ENCODE results near the gene SYNE2.

SYNE2 gene

GRCh38 chr14:64217308-64217707 lies 364.5 kb downstream of the SYNE2 start:
- DNase-seq (ENCODE audit: low spot score) = no peak

- DNase-seq (ENCODE audit: low spot score) = no peak
These were observed 365.0 kb downstream of the SYNE2 start for GRCh38 chr14:64217834-64218233.

- peak; percentile 49 for DNase-seq (ENCODE audit: low spot score)
These were observed 365.8 kb downstream of the SYNE2 start for GRCh38 chr14:64218344-64219240.

- no peak for DNase-seq (ENCODE audit: low spot score)
These were observed 367.3 kb downstream of the SYNE2 start for GRCh38 chr14:64220056-64220455.

GRCh38 chr14:64220466-64220865 lies 367.7 kb downstream of the SYNE2 start:
- DNase-seq (ENCODE audit: low spot score) = no peak

- DNase-seq (ENCODE audit: low spot score) = no peak
These were observed 368.7 kb downstream of the SYNE2 start for GRCh38 chr14:64221391-64222003.

GRCh38 chr14:64225151-64225757 lies 372.4 kb downstream of the SYNE2 start:
- DNase-seq (ENCODE audit: low spot score) = no peak

- no peak for DNase-seq (ENCODE audit: low spot score)
These were observed 375.1 kb downstream of the SYNE2 start for GRCh38 chr14:64227856-64228255.

GRCh38 chr14:64229489-64229888 lies 376.7 kb downstream of the SYNE2 start:
- no peak for DNase-seq (ENCODE audit: low spot score)

- DNase-seq (ENCODE audit: low spot score) = peak; percentile 45
These were observed 379.5 kb downstream of the SYNE2 start for GRCh38 chr14:64232095-64232838.

GRCh38 chr14:64232944-64233343 lies 380.1 kb downstream of the SYNE2 start:
- DNase-seq (ENCODE audit: low spot score) = no peak

GRCh38 chr14:64233531-64234190 lies 380.9 kb downstream of the SYNE2 start:
- DNase-seq (ENCODE audit: low spot score) = no peak

GRCh38 chr14:64234877-64235651 lies 382.3 kb downstream of the SYNE2 start:
- DNase-seq (ENCODE audit: low spot score) = peak; percentile 85

- peak; percentile 25 for DNase-seq (ENCODE audit: low spot score)
These were observed 383.1 kb downstream of the SYNE2 start for GRCh38 chr14:64235652-64236640.

GRCh38 chr14:64238049-64238448 lies 385.2 kb downstream of the SYNE2 start:
- no peak for DNase-seq (ENCODE audit: low spot score)

- no peak for DNase-seq (ENCODE audit: low spot score)
These were observed 385.8 kb downstream of the SYNE2 start for GRCh38 chr14:64238631-64239030.

- no peak for DNase-seq (ENCODE audit: low spot score)
These were observed 391.5 kb downstream of the SYNE2 start for GRCh38 chr14:64244279-64244678.

- no peak for DNase-seq (ENCODE audit: low spot score)
These were observed 392.7 kb downstream of the SYNE2 start for GRCh38 chr14:64245491-64245890.

GRCh38 chr14:64246688-64247087 lies 393.9 kb downstream of the SYNE2 start:
- DNase-seq (ENCODE audit: low spot score) = no peak

GRCh38 chr14:64247195-64247594 lies 394.4 kb downstream of the SYNE2 start:
- DNase-seq (ENCODE audit: low spot score) = no peak

All from kidney tubule cell (primary cell).